ENCODE results near the gene CXXC4. TPM values are rescaled to one million over a fixed set of nuclear protein-coding genes. Genes with fewer than 3 reads are reported as not detected.

Gene CXXC4
- total RNA-seq, 1 experiment from 2014 or later = 4.2 TPM

GRCh38 chr4:104451573-104451972 lies 43.1 kb downstream of the CXXC4 start:
- WGBS (ENCODE audit: extremely low coverage, insufficient read length, low lambda C conversion rate) = no CpG with 5 or more reads among the region's 1 CpG
- H4K20me1 ChIP-seq (ENCODE audit: control insufficient read depth, insufficient read depth, insufficient read length) = no peaks in the 10 kb centered on the region
- H3K23me2 ChIP-seq (ENCODE audit: insufficient read length, low read depth, low read length, poor library complexity, severe bottlenecking) = no peaks in the 10 kb centered on the region
- H2BK12ac ChIP-seq (ENCODE audit: insufficient read length, low read depth, low read length) = no peak overlapping the region
- Mint-ChIP-seq H3K9me3 (no peaks in the 10 kb centered on the region), H3K27ac (peak overlapping the region in 1 of 3 experiments; percentile 65; a peak in 1 of 7 replicates), H3K4me1 (peaks cover 7 to 8% of the 10 kb centered on the region in 2 experiments), H3K4me3 (no peak overlapping the region), H3K36me3 (ENCODE audit: insufficient read depth in 1 of 3, low read depth in 3 of 3) (no peaks in the 10 kb centered on the region), H3K27me3 (ENCODE audit: low read depth) (no peaks in the 10 kb centered on the region)
- H3K18ac ChIP-seq (ENCODE audit: insufficient read length, low read depth, low read length) = no peak overlapping the region
- no peaks in the 10 kb centered on the region for H3K9me3 ChIP-seq (ENCODE audit: control insufficient read depth, low read depth, low read length)
- no peak overlapping the region for H3K23ac ChIP-seq (ENCODE audit: insufficient read length, low read depth, low read length)
- no peak overlapping the region for H3K4me2 ChIP-seq (ENCODE audit: insufficient read depth, insufficient read length, low read length)
- H2BK20ac ChIP-seq (ENCODE audit: low read depth, low read length, poor library complexity, severe bottlenecking) = no peak overlapping the region
- no peak overlapping the region for H2BK5ac ChIP-seq (ENCODE audit: insufficient read length, low read length)
- H2BK120ac ChIP-seq (ENCODE audit: low read depth, low read length, poor library complexity, severe bottlenecking) = no peak overlapping the region
- no peak overlapping the region for H3K27ac ChIP-seq (ENCODE audit: insufficient read length, low read depth, low read length)
- H3K4me1 ChIP-seq (ENCODE audit: insufficient read depth, low read length) = peaks cover under 1% of the 10 kb centered on the region; the same call in 1 of the 2 replicates
- H2AK5ac ChIP-seq (ENCODE audit: insufficient read length, low read length) = no peak overlapping the region
- no peak overlapping the region for H2AFZ ChIP-seq (ENCODE audit: low read length)
- H3K79me1 ChIP-seq (ENCODE audit: insufficient read depth, low read depth, low read length, poor library complexity, severe bottlenecking) = no peaks in the 10 kb centered on the region
- no peaks in the 10 kb centered on the region for H3K79me2 ChIP-seq (ENCODE audit: insufficient read depth, low read length)
- no peak overlapping the region for H4K91ac ChIP-seq (ENCODE audit: insufficient read length, low read depth, low read length)
- no peaks in the 10 kb centered on the region for H3K27me3 ChIP-seq (ENCODE audit: insufficient read depth, low read length)
- no peak overlapping the region for H2BK15ac ChIP-seq (ENCODE audit: low read depth, low read length)
- no peak overlapping the region for H3K56ac ChIP-seq (ENCODE audit: insufficient read length, low read depth, low read length)
- no peak overlapping the region for H3K9ac ChIP-seq (ENCODE audit: extremely low read depth, insufficient read length, low read length)
- TF ChIP-seq CTCF (conservative IDR thresholded peaks at IDR 0.05) = peak; percentile 61
- H4K8ac ChIP-seq (replicated peaks; ENCODE audit: insufficient read length, low read depth, low read length) = no peak overlapping the region
- no peak for DNase-seq
- H3T11ph ChIP-seq (ENCODE audit: low read length) = no peak overlapping the region
- no peak overlapping the region for H3K14ac ChIP-seq (ENCODE audit: insufficient read depth, low read length)
- no peak overlapping the region for H4K5ac ChIP-seq (ENCODE audit: insufficient read length, low read depth, low read length)
- H3K4ac ChIP-seq (ENCODE audit: low read depth, low read length) = no peak overlapping the region
